ENCODE results near the gene FBXL19. TPM values are rescaled to one million over a fixed set of nuclear protein-coding genes. Genes with fewer than 3 reads are reported as not detected.
A peak's percentile ranks its signal among the peaks of the same experiment; 100 is the strongest.

FBXL19 gene
- polyA plus RNA-seq, 2 of the 4 experiments (the other 2 are of a cell fraction) = 5.6 to 21.5 TPM

GRCh38 chr16:30947859-30948666, 24.7 kb downstream of the FBXL19 start:
- ChIA-PET CTCF (interaction anchor here (1.3 to 2.4 kb wide), 2 partner anchors 13 to 103 kb away, joined by 6 to 10 read pairs; no protein-coding TSS in a partner anchor), POLR2A (no interaction called here)
- peaks cover 19% of the 10 kb centered on the region for H3K4me1 ChIP-seq
- TF ChIP-seq, protein P1, sequence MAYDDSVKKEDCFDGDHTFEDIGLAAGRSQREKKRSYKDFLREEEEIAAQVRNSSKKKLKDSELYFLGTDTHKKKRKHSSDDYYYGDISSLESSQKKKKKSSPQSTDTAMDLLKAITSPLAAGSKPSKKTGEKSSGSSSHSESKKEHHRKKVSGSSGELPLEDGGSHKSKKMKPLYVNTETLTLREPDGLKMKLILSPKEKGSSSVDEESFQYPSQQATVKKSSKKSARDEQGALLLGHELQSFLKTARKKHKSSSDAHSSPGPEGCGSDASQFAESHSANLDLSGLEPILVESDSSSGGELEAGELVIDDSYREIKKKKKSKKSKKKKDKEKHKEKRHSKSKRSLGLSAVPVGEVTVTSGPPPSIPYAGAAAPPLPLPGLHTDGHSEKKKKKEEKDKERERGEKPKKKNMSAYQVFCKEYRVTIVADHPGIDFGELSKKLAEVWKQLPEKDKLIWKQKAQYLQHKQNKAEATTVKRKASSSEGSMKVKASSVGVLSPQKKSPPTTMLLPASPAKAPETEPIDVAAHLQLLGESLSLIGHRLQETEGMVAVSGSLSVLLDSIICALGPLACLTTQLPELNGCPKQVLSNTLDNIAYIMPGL (CRISPR knock-in tag; IDR thresholded peaks at IDR 0.05; ENCODE audit: borderline replicate concordance) = no peak
- TF ChIP-seq MAX (IDR thresholded peaks at IDR 0.05) (0 out of 2 replicates have a peak, but pooled peaks have one; percentile 4), MYC (IDR thresholded peaks at IDR 0.05; ENCODE audit: borderline replicate concordance, low read length) (0 out of 2 replicates have a peak, but pooled peaks have one; percentile 18), RFX5 (IDR thresholded peaks at IDR 0.05) (peak; percentile 41; the same call in 1 of the 2 replicates), NFE2L2 (conservative IDR thresholded peaks at IDR 0.05; ENCODE audit: low read length) (no peak), PBX3 (IDR thresholded peaks at IDR 0.05) (peak; percentile 97), MAZ (IDR thresholded peaks at IDR 0.05; ENCODE audit: borderline replicate concordance, low read depth, low read length) (0 out of 2 replicates have a peak, but pooled peaks have one; percentile 16), CHD4 (IDR thresholded peaks at IDR 0.05; ENCODE audit: borderline replicate concordance) (no peak)
- WGBS (ENCODE audit: missing lambda C conversion rate) = 73% methylated on average over 27 of the region's 44 CpGs
- peak overlapping the region; percentile 88 for H3K4me2 ChIP-seq
- H3K9me3 ChIP-seq = no peaks in the 10 kb centered on the region
- H3K4me3 ChIP-seq = peak overlapping the region; percentile 73
- H3K27ac ChIP-seq = peak overlapping the region; percentile 90 to 99
- FAIRE-seq (no peak), DNase-seq (ENCODE audit: low read depth in 1 of 2, low spot score in 1 of 2) (peak; percentile 87 to 98), ATAC-seq (peak; percentile 75 to 85)

GRCh38 chr16:30948667-30949649, 25.6 kb downstream of the FBXL19 start, which contains the start of gene ORAI3:
ORAI3 (plus strand) TSS chr16:30949068; CDS start chr16:30949290, 222 bp downstream.
- Histone ChIP-seq H3K4me3 (peak within 1 kb of the TSS; percentile 73), H3K4me2 (peak within 1 kb of the TSS; percentile 88), H3K27ac (peak within 1 kb of the TSS; percentile 90 to 99), H3K9me3 (no peaks in the 10 kb centered on the region), H3K4me1 (peaks cover 25% of the 10 kb centered on the region)
- ATAC-seq = peak; percentile 69 to 81
- FAIRE-seq = no peak
- DNase-seq (ENCODE audit: low read depth in 1 of 2, low spot score in 1 of 2) = peak; percentile 53 to 57
- POLR2A ChIA-PET = interaction anchor here (0.7 kb wide), 1 partner anchor 168 kb away, joined by 3 read pairs; no protein-coding TSS in a partner anchor
- CTCF ChIA-PET = interaction anchor here (1.9 to 8.2 kb wide), 3 partner anchors 7 to 193 kb away, joined by 7 to 78 read pairs (median 10); no protein-coding TSS in a partner anchor
- WGBS (ENCODE audit: missing lambda C conversion rate) = under 1% methylated on average over 26 of the region's 70 CpGs
- TF ChIP-seq NPAS2 (CRISPR knock-in tag; IDR thresholded peaks at IDR 0.05; ENCODE audit: borderline replicate concordance) (no peak), HOXB13 (CRISPR knock-in tag; IDR thresholded peaks at IDR 0.05; ENCODE audit: low read depth) (no peak), TP53 (CRISPR knock-in tag; IDR thresholded peaks at IDR 0.05) (no peak), EHF (CRISPR knock-in tag; IDR thresholded peaks at IDR 0.05) (no peak), JUN (IDR thresholded peaks at IDR 0.05) (peak; percentile 34 to 79; a peak in 4 of 5 replicates), FOXS1 (CRISPR knock-in tag; IDR thresholded peaks at IDR 0.05) (no peak), MYC (IDR thresholded peaks at IDR 0.05; ENCODE audit: borderline replicate concordance, low read length) (no peak), BCL3 (IDR thresholded peaks at IDR 0.05) (0 out of 3 replicates have a peak, but pooled peaks have one; percentile 43), HOXA7 (CRISPR knock-in tag; IDR thresholded peaks at IDR 0.05) (0 out of 2 replicates have a peak, but pooled peaks have one; percentile 10), ZC3H11A (IDR thresholded peaks at IDR 0.05) (no peak)
- TF ChIP-seq, protein P2, sequence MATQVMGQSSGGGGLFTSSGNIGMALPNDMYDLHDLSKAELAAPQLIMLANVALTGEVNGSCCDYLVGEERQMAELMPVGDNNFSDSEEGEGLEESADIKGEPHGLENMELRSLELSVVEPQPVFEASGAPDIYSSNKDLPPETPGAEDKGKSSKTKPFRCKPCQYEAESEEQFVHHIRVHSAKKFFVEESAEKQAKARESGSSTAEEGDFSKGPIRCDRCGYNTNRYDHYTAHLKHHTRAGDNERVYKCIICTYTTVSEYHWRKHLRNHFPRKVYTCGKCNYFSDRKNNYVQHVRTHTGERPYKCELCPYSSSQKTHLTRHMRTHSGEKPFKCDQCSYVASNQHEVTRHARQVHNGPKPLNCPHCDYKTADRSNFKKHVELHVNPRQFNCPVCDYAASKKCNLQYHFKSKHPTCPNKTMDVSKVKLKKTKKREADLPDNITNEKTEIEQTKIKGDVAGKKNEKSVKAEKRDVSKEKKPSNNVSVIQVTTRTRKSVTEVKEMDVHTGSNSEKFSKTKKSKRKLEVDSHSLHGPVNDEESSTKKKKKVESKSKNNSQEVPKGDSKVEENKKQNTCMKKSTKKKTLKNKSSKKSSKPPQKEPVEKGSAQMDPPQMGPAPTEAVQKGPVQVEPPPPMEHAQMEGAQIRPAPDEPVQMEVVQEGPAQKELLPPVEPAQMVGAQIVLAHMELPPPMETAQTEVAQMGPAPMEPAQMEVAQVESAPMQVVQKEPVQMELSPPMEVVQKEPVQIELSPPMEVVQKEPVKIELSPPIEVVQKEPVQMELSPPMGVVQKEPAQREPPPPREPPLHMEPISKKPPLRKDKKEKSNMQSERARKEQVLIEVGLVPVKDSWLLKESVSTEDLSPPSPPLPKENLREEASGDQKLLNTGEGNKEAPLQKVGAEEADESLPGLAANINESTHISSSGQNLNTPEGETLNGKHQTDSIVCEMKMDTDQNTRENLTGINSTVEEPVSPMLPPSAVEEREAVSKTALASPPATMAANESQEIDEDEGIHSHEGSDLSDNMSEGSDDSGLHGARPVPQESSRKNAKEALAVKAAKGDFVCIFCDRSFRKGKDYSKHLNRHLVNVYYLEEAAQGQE (IDR thresholded peaks at IDR 0.05) = no peak
- TF ChIP-seq, protein P1 (CRISPR knock-in tag; IDR thresholded peaks at IDR 0.05; ENCODE audit: borderline replicate concordance) = no peak
- TF ChIP-seq, protein P3, sequence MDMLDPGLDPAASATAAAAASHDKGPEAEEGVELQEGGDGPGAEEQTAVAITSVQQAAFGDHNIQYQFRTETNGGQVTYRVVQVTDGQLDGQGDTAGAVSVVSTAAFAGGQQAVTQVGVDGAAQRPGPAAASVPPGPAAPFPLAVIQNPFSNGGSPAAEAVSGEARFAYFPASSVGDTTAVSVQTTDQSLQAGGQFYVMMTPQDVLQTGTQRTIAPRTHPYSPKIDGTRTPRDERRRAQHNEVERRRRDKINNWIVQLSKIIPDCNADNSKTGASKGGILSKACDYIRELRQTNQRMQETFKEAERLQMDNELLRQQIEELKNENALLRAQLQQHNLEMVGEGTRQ (IDR thresholded peaks at IDR 0.05) = 0 out of 2 replicates have a peak, but pooled peaks have one; percentile 35

Data from A549 (cell line).